GM12878 (cell line): ENCODE results near the gene EYS. TPM values are rescaled to one million over a fixed set of nuclear protein-coding genes. Genes with fewer than 3 reads are reported as not detected.

Experiments used
- ATAC-seq: fragments of 200-7000 bp; cut with Tn5 transposase; 3 replicates; pipeline ENCODE4 v1.9.1; 2020; ENCODE audit warnings: mild to moderate bottlenecking, moderate library complexity
- BruUV-seq: library from RNA; stranded (reverse); fragments of 400-500 nt; replicated peaks from 2 replicates; lab custom pipeline; 2021; lab: Mats Ljungman, UMichigan
- CTCF ChIA-PET: fragments of 300-600 bp; sonication (Branson Sonifier 250); formaldehyde crosslinking; extraction: SDS; loops from one replicate; lab custom pipeline; 2021; ENCODE audit warnings: inconsistent platforms; lab: Yijun Ruan, JAX
- POLR2A ChIA-PET: fragments of 350-600 bp; formaldehyde crosslinking; extraction: SDS; loops from one replicate; lab custom pipeline; 2021; ENCODE audit warnings: inconsistent platforms; lab: Charles Lee
- RAD21 ChIA-PET: fragments of 300-600 bp; sonication (Branson Sonifier 250); formaldehyde crosslinking; loops from one replicate; lab custom pipeline; 2023; ENCODE audit warnings: antibody characterized with exemption; ENCODE audit not compliant: unreplicated experiment; lab: Charles Lee
- SMC1A ChIA-PET: fragments of 300-600 bp; sonication (Branson Sonifier 250); formaldehyde crosslinking; loops from one replicate; lab custom pipeline; 2023; ENCODE audit not compliant: unreplicated experiment, uncharacterized antibody; lab: Charles Lee
- DNase-seq: peaks from one replicate; pipeline ENCODE4 v3.0.0-alpha.2; 2011; ENCODE audit warnings: low read depth, low spot score
- FAIRE-seq: peaks from 3 replicates; lab custom pipeline; 2011; peaks lifted over from hg19 to GRCh38; lab: Jason Lieb, UNC
- H2AFZ ChIP-seq: 2 replicates; pipeline ENCODE4 v1.6.0; 2011; ENCODE audit warnings: low read depth, low read length, control low read depth; ENCODE audit not compliant: control insufficient read depth
- H3K27ac ChIP-seq: 2 replicates; pipeline ENCODE4 v1.5.1; 2011; ENCODE audit warnings: control low read depth; ENCODE audit not compliant: control insufficient read depth, insufficient read depth
- H3K27me3 ChIP-seq, 2 experiments: replicated peaks in 1 of 2; 2 replicates each; pipeline versions ENCODE4 v1.6.0 to v1.6.1; 2011; ENCODE audit warnings: low read length in 1 of 2; ENCODE audit not compliant: control insufficient read depth in 2 of 2, insufficient read depth in 2 of 2
- H3K36me3 ChIP-seq, 2 experiments: 2 replicates each; pipeline ENCODE4 v1.5.1; 2011; ENCODE audit warnings: low read length in 1 of 2; ENCODE audit not compliant: control insufficient read depth in 2 of 2, insufficient read depth in 2 of 2
- H3K4me1 ChIP-seq: 2 replicates; pipeline ENCODE4 v1.6.1; 2011; ENCODE audit warnings: mild to moderate bottlenecking, low read length, moderate library complexity, mixed read lengths; ENCODE audit not compliant: control insufficient read depth, insufficient read depth
- H3K4me2 ChIP-seq: 2 replicates; pipeline ENCODE4 v1.6.0; 2011; ENCODE audit warnings: control low read depth; ENCODE audit not compliant: control insufficient read depth, insufficient read depth
- H3K4me3 ChIP-seq: fragments of 200-600 bp; sonication (generic); 2 replicates; pipeline ENCODE4 v1.5.1; 2016
- H3K79me2 ChIP-seq: 2 replicates; pipeline ENCODE4 v1.6.0; 2011; ENCODE audit warnings: low read length; ENCODE audit not compliant: control insufficient read depth, insufficient read depth
- H3K9ac ChIP-seq: 2 replicates; pipeline ENCODE4 v1.8.0; 2011; ENCODE audit warnings: low read length, control low read depth, mixed read lengths; ENCODE audit not compliant: control insufficient read depth, insufficient read depth
- H3K9me3 ChIP-seq: replicated peaks from 3 replicates; pipeline ENCODE4 v1.5.1; 2011; ENCODE audit warnings: mild to moderate bottlenecking, low read length; ENCODE audit not compliant: control insufficient read depth, insufficient read depth
- H4K20me1 ChIP-seq: 2 replicates; pipeline ENCODE4 v1.6.0; 2011; ENCODE audit not compliant: control insufficient read depth, insufficient read depth
- BACH1 ChIP-seq: fragments of 450-650 bp; IDR thresholded peaks from 2 replicates; pipeline ENCODE4 v1.6.1; 2017; ENCODE audit warnings: mild to moderate bottlenecking, borderline replicate concordance
- BMI1 ChIP-seq: fragments of 450-650 bp; IDR thresholded peaks from 2 replicates; pipeline ENCODE4 v1.6.1; 2016; ENCODE audit warnings: mild to moderate bottlenecking, moderate library complexity, borderline replicate concordance
- HDGF ChIP-seq: fragments of 450-650 bp; IDR thresholded peaks from 2 replicates; pipeline ENCODE4 v1.6.1; 2016; ENCODE audit warnings: antibody characterized with exemption
- MEF2A ChIP-seq: IDR thresholded peaks from 2 replicates; pipeline ENCODE4 v1.6.1; 2011; ENCODE audit warnings: low read depth, mild to moderate bottlenecking, low read length, moderate library complexity; ENCODE audit not compliant: insufficient read depth
- MEF2B ChIP-seq: fragments of 450-650 bp; IDR thresholded peaks from 2 replicates; pipeline ENCODE4 v1.6.1; 2018; ENCODE audit warnings: mild to moderate bottlenecking, moderate library complexity; ENCODE audit not compliant: partially characterized antibody, poor library complexity, severe bottlenecking
- MTA2 ChIP-seq: fragments of 450-650 bp; IDR thresholded peaks from 2 replicates; pipeline ENCODE4 v1.6.1; 2016; ENCODE audit warnings: low read depth, mild to moderate bottlenecking, moderate library complexity
- POU2F2 ChIP-seq: IDR thresholded peaks from 3 replicates; pipeline ENCODE4 v1.6.1; 2011; ENCODE audit warnings: low read depth, mild to moderate bottlenecking, low read length, borderline replicate concordance
- SIX5 ChIP-seq: IDR thresholded peaks from 2 replicates; pipeline ENCODE4 v1.6.1; 2011; ENCODE audit warnings: mild to moderate bottlenecking, low read depth, low read length, moderate library complexity; ENCODE audit not compliant: severe bottlenecking
- STAT1 ChIP-seq: fragments of 450-650 bp; conservative IDR thresholded peaks from 2 replicates; pipeline ENCODE4 v1.6.1; 2014; ENCODE audit warnings: antibody characterized with exemption, mild to moderate bottlenecking
- ZBED1 ChIP-seq: IDR thresholded peaks from 2 replicates; pipeline ENCODE4 v1.6.1; 2016; ENCODE audit warnings: borderline replicate concordance
- ZNF24 ChIP-seq: fragments of 450-650 bp; IDR thresholded peaks from 2 replicates; pipeline ENCODE4 v1.6.1; 2017; ENCODE audit warnings: antibody characterized with exemption, mild to moderate bottlenecking
- ZNF274 ChIP-seq: IDR thresholded peaks from one replicate; pipeline ENCODE4 v1.8.0; 2011; ENCODE audit not compliant: insufficient read length, insufficient read depth
- ZNF592 ChIP-seq: fragments of 450-650 bp; IDR thresholded peaks from 2 replicates; pipeline ENCODE4 v1.6.1; 2017; ENCODE audit warnings: mild to moderate bottlenecking, moderate library complexity
- WGBS: methylation state at CpG from one replicate; pipeline ENCODE4 v1.1.6; 2016; ENCODE audit warnings: low lambda C conversion rate; ENCODE audit not compliant: insufficient replicate concordance, insufficient coverage; ENCODE audit errors: missing lambda C conversion rate; 5-methylcytosine and 5-hydroxymethylcytosine counted together
- in situ Hi-C: fragments of 300-500 bp; cut with MboI; formaldehyde crosslinking; loops from 9 replicates; pipeline ENCODE4 v1.14.3; 2018; ENCODE audit warnings: mixed read lengths
- intact Hi-C: fragments of 100-400 bp; cut with micrococcal nuclease; formaldehyde crosslinking; loops from one replicate; pipeline ENCODE4 v1.14.2; 2022; ENCODE audit not compliant: unreplicated experiment
- polyA plus RNA-seq, 11 experiments: library from polyadenylated mRNA; depleted of rRNA in 4 of 11; unstranded in 6 of 11; stranded (reverse) in 5 of 11; fragments of >200 nt; fragmentation: Nextera tagmentation in 4 of 11; fragmentation: Illumina TruSeq in 1 of 11; extraction: Ambion mirVana in 4 of 11; extraction: Trizol in 1 of 11; gene quantifications; 1 replicate in 1 of 11; 2 replicates in 10 of 11; pipeline versions ENCODE4 v1.2.1 to v1.2.3, GENCODE V29; 2011 to 2016; ENCODE audit warnings: inconsistent platforms in 2 of 11, missing spikeins in 2 of 11, low read depth in 1 of 11
- total RNA-seq, 4 experiments: library from RNA; depleted of rRNA in 3 of 4; stranded (reverse); fragments of >200 nt in 3 of 4; fragmentation: Illumina TruSeq in 1 of 4; extraction: Trizol in 1 of 4; gene quantifications; 2 replicates each; pipeline versions ENCODE4 v1.2.1 to v1.2.3, GENCODE V29; 2013 to 2021

EYS gene
- total and polyA plus RNA-seq, 10 of the 15 experiments (the other 5 are each of a cell fraction or from before 2014, with no cell fraction given), result under 0.01 to 0.14 (median 0.02) TPM; not detected in 1

- H3K27ac ChIP-seq, result no peak overlapping the region
- H3K27me3 ChIP-seq, result no peaks in the 10 kb centered on the region
- ChIA-PET RAD21 (no interaction called here), SMC1A (no interaction called here), CTCF (interaction anchor here (0.7 to 1.0 kb wide), 2 partner anchors 104 to 474 kb away, joined by 3 read pairs; no protein-coding TSS in a partner anchor), POLR2A (no interaction called here)
- no peaks in the 10 kb centered on the region for H3K9me3 ChIP-seq
- intact Hi-C loops, result no loop called here
- DNase-seq (no peak), FAIRE-seq (no peak), ATAC-seq (no peak)
- no peaks in the 10 kb centered on the region for H3K79me2 ChIP-seq
- in situ Hi-C loops, result no loop called here
- H2AFZ ChIP-seq, result no peak overlapping the region
- TF ChIP-seq MEF2A (no peak), POU2F2 (no peak), BACH1 (no peak), MTA2 (no peak), ZNF274 (no peak), STAT1 (no peak), SIX5 (no peak), ZNF24 (no peak), ZBED1 (no peak), ZNF592 (no peak), BMI1 (no peak), HDGF (no peak), MEF2B (no peak)
- no peaks in the 10 kb centered on the region for H3K36me3 ChIP-seq
- no peaks in the 10 kb centered on the region for H3K4me1 ChIP-seq
- H4K20me1 ChIP-seq, result no peaks in the 10 kb centered on the region
- 43% methylated on average over 3 of the region's 3 CpGs for WGBS
- no peak overlapping the region for H3K4me2 ChIP-seq
- H3K9ac ChIP-seq, result no peak overlapping the region
- no peak overlapping the region for H3K4me3 ChIP-seq
- no TSS peak for BruUV-seq
Measured at GRCh38 chr6:64486578-64487351, 1220.3 kb downstream of the EYS start.
